ENCODE data around the gene CCDC57. TPM values are rescaled to one million over a fixed set of nuclear protein-coding genes. Genes with fewer than 3 reads are reported as not detected.
A peak's percentile ranks its signal among the peaks of the same experiment; 100 is the strongest.

Gene CCDC57
- total RNA-seq, 1 experiment from 2014 or later, result 14.6 TPM

DNA sequence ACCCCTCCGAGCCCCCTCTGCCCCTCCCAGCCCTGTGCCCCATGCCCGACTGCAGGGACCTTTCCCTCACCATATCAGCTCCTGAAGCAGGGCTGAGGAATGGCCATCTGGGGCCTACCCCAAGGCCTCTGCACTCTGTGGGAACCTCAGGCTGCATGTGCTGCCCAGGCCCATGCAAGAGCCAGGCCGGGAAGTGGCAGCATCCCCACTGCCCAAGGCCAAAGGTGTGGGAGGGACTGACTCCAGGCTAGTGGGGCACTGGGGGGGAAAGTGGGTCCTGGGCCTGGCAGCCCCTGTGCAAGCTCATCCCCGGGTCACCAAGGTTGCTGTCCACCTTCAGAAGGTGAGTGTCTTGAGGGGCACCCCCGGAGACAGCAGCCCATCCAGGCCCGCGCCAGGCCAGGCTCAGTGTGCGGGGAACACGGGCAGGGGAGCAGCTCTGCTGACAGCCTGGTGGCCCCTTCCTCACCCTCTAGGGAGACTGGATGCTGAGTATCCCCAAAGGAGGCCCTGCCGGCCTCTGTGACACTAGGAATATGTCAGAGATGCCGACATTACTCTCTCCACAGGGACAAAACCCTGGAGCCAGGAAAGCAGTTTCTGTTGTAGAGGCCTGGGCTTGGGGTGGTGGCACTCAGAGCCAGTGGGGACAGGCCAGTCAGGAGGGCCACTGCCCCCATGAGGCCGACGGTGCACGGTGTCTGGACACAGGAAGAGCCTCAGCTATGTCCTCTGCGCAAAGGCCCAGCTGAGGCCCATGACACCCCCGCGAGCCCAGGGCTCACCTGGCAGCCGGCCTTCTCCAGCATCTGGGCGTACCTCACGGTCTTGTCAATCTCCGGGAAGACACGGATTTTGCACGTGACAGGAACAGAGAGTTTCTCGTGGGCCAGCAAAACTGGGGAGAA, 150.3 kb downstream of the CCDC57 start:
- DNase-seq (ENCODE audit: low spot score), result no peak

DNA sequence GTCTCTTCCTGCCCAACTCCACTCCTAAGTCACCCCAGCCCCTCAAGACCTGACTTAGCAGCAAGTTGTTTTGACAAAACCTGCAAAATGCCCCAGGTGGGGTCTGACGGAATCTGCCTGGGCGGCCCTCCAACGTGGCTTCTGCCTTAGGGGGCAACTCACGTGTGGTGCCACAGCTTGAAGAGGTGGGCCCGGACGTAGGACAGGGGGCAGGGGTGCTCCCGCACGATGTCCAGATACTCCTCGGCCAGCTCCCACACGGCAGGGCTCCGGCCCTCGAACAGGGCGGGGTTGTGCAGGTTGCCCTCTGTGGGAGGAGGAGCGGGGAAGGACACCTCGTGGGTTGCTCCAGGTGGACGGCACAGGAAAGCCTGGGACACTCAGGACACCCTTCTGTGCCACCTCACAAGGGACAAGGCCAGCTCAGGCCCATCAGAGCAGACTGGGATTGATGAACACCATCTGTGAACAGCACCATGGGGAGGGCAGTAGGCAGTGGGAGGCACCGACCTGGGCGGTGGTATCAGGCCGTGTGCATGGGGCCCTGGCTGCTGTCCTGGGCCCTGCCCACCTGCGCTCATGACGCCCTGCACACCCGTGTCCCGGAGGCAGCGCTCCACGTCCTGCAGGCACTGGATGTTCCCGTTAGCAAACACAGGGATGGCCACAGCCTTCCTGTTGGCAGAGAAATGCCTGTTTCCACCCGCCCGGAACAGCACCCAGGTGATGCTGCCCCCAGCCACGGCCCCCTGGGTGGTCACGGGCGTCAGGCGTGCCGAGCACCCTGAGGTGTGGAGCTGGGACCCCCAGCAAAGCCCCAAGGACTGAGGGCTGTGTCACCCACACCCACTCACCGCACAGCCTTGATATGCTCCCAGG, 151.4 kb downstream of the CCDC57 start:
- DNase-seq (ENCODE audit: low spot score), result no peak

GRCh38 chr17:82060614-82061013, 152.0 kb downstream of the CCDC57 start:
- no peak for DNase-seq (ENCODE audit: low spot score)

DNA sequence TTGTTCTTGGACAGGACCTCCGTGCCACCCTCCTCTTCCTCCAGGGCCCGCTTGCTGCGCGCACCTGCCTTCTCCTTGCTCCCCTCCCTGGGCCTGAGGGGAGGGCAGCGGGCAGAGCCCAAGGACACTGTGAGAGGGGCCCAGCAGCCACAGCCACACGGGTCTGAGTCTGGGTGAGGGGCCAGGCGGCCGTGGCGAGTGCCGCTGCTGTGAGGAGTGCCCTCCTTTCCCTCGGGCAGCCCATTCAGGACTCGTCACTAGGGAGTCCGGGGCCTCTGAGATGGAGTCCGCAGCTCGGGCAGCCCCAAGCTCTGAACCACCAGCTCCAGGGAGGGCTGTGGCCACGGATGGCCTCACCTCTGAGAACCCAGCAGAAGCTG, 152.7 kb downstream of the CCDC57 start:
- DNase-seq (ENCODE audit: low spot score), result no peak

GRCh38 chr17:82059272-82060000, 153.2 kb downstream of the CCDC57 start:
- no peak for DNase-seq (ENCODE audit: low spot score)

- no peak for DNase-seq (ENCODE audit: low spot score)
Measured at GRCh38 chr17:82058855-82059249, 153.8 kb downstream of the CCDC57 start.

GRCh38 chr17:82058230-82058854, 154.3 kb downstream of the CCDC57 start:
- DNase-seq (ENCODE audit: low spot score), result no peak

DNA sequence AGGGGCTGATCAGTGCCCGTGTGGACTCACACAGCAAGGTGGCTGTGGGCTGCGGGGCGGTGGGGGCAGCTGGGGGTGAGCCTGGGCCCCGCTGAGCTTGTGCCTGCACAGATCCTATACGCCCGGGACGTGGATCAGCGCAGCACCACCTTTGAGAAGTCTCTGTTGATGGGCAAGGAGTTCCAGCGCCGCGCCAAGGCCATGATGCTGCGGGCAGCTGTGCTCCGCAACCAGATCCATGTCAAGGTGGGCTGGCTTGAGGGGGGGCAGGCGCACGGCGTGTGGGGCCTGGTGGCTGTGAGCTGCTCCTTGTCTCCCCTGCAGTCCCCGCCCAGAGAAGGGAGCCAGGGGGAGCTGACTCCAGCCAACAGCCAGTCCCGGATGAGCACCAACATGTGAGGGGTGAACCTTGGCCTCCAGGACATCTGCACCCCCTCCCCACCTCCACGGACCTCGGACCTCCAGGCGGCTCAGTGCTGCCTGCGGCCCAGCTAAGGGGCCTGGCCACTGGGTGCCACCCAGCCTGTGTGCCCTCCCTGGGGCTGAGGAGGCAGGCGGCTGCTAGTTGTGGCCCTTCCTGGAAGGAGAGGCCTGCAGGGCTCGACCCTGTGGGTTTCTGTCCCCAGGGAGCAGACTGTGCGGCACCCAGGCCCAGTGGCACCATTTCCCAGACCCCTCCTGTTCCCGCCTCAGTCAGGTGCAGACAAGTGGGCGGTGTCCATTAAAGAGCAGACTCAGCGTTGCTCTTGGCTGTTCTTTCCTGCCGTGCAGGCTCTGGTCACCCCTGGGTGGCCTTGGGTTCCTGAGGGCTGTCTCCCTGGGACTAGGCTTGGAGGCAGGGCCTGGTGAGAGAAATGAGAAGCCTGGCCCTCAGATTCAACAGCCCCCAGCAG, 155.7 kb downstream of the CCDC57 start:
- DNase-seq (ENCODE audit: low spot score), result no peak

DNA sequence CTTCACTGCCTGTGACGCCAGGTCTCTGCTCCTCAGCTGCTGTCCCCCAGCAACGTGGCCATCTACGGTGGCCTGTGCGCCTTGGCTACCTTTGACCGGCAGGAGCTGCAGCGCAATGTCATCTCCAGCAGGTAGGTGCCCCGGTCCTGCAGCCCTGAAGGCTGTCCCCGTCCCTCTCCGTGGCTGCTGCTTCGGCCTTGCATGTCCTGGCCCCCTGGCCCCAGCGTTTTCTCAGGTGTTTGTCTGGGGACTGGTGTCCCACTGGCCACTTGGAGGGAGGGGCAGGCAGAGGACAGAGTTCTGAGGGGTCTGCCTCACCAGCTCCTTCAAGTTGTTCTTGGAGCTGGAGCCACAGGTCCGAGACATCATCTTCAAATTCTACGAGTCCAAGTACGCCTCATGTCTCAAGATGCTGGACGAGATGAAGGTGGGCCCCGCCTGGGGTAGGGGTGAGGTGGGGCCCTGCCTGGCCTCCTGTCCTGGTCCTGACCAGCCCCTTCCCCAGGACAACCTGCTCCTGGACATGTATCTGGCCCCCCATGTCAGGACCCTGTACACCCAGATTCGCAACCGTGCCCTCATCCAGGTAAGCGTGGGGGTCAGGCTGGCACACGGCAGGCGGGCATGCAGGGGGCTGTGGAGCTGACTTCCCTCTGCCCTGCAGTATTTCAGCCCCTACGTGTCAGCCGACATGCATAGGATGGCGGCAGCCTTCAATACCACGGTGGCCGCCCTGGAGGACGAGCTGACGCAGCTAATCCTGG, 156.5 kb downstream of the CCDC57 start:
- no peak for DNase-seq (ENCODE audit: low spot score)

DNA sequence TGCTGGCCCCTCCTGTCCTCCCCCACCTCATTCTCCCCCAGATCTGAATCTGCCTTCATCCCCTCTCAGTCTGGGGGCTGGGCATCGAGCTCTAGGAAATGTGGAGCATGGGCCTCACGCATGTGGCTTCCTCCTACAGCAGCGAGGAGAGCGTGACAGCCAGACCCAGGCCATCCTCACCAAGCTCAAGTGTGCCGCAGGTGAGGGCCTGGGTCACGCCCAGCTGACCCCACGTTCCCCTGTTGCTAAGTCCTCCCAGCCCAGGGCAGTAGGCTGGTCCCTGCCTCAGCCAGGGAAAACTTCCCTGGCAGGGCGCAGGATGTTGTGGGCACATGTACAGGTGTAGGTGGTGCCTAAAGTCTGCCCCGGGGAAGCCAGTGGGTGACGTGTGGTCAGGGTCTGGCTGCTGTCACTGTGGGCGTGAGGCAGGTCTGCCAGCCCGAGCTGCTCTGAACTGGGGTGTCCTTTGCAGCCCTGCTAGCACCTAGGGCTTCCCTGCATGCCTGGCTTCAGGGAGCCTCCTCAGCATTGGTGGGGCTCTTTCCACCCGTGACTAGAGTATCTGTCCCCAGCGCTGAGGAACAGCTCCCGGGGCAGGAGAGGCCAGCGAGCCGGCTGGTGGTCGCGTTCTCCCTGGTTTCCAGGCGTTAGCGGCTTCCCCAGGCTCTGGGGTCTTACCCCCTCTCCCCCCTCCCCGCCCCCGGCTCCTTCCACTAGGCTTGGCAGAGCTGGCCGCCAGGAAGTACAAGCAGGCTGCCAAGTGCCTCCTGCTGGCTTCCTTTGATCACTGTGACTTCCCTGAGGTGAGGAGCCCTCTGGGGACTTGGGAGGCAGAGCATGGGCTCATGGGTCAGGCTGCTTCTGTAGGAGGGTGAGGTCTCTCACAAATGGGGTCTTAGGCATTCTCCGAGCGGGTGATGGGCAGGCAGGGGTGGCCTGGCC, 157.3 kb downstream of the CCDC57 start:
- no peak for DNase-seq (ENCODE audit: low spot score)

DNA sequence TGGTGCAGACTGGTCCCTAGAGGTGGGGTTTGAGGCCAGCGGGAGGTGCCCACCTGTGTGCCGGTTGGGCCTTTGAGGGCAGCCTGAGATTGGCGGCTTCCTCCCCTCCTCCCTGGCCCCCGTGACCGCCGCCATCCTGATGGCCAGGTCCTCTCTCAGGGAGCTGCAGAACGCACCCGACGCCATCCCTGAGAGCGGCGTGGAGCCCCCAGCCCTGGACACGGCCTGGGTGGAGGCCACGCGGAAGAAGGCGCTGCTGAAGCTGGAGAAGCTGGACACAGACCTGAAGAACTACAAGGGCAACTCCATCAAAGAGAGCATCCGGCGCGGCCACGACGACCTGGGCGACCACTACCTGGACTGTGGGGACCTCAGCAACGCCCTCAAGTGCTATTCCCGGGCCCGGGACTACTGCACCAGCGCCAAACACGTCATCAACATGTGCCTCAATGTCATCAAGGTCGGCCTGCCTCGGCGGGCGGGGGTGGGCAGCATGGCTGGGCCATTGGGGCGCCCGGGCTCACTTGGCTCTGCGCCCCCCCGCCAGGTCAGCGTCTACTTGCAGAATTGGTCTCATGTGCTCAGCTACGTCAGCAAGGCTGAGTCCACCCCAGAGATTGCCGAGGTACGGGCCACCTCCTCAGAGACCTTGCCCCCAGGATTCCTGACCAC, 158.2 kb downstream of the CCDC57 start:
- no peak for DNase-seq (ENCODE audit: low spot score)

DNA sequence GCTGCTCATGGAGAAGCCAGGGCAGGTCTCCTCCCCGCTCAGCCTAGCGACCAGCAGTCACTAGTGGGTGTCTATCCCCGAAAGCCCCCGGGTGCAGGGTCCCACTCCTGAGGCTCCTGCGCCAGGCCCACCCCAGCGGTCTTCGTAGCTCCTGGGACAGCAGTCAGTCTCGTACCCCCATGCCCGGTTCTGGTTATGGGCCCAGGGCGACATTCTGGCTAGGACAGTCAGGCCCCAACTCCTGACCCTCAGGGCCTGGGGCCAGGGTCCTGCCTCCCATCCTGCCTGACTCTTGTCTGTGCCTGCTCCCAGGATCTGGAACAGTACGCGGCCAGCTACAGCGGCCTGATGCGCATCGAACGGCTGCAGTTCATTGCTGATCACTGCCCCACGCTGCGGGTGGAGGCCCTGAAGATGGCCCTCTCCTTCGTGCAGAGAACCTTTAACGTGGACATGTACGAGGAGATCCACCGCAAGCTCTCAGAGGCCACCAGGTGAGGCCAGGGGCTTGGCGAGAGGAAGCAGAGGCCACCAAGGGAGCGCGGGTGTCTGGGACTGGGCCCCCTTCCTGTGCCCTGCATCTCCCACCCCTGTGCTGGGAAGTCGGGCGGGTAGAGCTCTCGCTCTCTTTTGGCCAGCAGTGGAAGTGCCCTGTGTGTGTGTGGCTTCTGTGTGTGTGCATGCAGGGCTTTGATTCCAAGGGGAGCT, 158.9 kb downstream of the CCDC57 start:
- no peak for DNase-seq (ENCODE audit: low spot score)

GRCh38 chr17:82053130-82053529, 159.5 kb downstream of the CCDC57 start:
- DNase-seq (ENCODE audit: low spot score), result no peak

DNA sequence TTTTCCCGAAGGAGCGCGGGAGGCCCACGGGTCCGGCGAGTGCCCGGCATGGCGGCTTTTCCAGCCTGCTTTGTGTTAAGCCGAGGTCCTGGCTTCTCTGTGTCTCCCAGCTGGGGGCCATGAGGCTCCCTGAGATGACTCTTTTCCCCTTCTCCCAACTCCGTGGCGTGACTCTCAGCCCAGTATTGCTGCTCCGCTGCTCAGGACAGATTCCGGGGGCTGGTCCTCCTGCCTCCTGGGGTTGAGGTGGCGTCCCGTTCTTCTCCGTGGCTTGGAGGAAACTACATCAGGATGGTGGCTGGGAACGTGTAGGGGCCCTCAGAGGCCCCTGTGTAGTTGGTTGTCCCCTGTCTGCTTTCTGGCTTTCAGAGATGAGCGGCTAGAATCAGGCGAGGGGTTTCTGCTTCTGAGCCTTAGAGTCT, 160.0 kb downstream of the CCDC57 start:
- no peak for DNase-seq (ENCODE audit: low spot score)

- DNase-seq (ENCODE audit: low spot score), result peak; percentile 26
Measured at GRCh38 chr17:82051776-82052637, 160.6 kb downstream of the CCDC57 start, which contains the start of the genes GPS1 and RFNG. TSS of gene GPS1 (plus strand) at chr17:82051898. CDS start at chr17:82051932, 34 bp downstream. TSS of gene RFNG (minus strand) at chr17:82051811. CDS start at chr17:82051766, 45 bp downstream.
